ENCODE results near the gene CLDN12. TPM values are rescaled to one million over a fixed set of nuclear protein-coding genes. Genes with fewer than 3 reads are reported as not detected.
A peak's percentile ranks its signal among the peaks of the same experiment; 100 is the strongest.

Gene CLDN12
- total and polyA plus RNA-seq, 2 of the 13 experiments (the other 11 are each of a cell fraction or from before 2014, with no cell fraction given), result 44.1 to 114 TPM

DNA sequence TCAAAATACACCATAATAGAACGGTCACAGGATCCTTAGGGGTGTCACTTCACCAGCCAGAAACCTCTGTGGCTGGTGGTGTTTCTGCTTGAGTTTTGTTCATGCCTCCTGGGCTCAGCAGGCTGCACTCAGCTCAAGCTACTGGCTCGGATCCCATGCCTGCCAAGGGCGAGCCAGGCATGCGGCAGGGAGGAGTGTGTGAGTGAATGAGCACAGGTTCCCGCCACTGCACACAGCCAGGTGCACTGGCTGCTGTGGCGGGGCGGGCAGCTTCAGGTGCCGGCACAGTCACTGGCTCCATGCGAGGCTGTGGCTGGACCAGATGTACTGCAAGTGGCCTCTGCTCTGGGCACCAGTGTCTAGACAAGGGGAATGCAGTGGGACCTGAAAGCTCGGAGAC lies 29.5 kb downstream of the CLDN12 start (continued):
- TF ChIP-seq SMC3 (IDR thresholded peaks at IDR 0.05; ENCODE audit: low read length) (no peak), ZSCAN29 (CRISPR knock-in tag; conservative IDR thresholded peaks at IDR 0.05) (no peak), TOE1 (CRISPR knock-in tag; IDR thresholded peaks at IDR 0.05) (no peak), CREM (IDR thresholded peaks at IDR 0.05) (no peak), CREM (CRISPR knock-in tag; IDR thresholded peaks at IDR 0.05) (no peak)

DNA sequence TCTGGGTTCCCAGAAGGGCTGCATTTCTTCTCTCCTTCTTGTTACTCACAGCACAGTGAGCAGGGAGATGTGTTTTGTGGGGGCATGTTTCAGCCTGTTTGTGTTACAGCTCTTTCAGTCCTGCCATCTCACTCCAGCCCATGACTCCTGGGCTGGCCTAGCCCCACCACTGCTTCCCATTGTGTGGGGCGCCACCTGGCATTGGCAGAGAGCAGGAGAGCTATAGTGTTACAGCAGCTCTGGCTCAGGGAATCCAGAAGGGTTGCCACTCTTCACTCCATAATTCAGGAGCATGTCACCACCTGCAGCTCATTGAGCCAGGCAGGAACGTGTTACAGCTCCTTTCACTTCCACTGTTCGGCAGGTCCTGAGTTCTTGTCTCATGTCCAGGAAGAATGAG lies 30.0 kb downstream of the CLDN12 start:
- H3K9me3 ChIP-seq (ENCODE audit: low read length), result no peaks in the 10 kb centered on the region
- in situ Hi-C loops (cut with HindIII; ENCODE audit: extremely low pct_ligation_motif_present, low pct_unique_long_range_greater_than_20kb) (no loop called here), intact Hi-C loops (cut with micrococcal nuclease; ENCODE audit: unreplicated experiment) (no loop called here)
- ATAC-seq (peak; percentile 81), DNase-seq (ENCODE audit: low spot score) (no peak), FAIRE-seq (no peak)
- no peak overlapping the region for H3K4me2 ChIP-seq (ENCODE audit: low read depth, low read length)
- no peak overlapping the region for H2AFZ ChIP-seq (ENCODE audit: low read length)
- H3K36me3 ChIP-seq (replicated peaks in 1 of 2; ENCODE audit: control insufficient read depth in 1 of 2, insufficient read depth in 2 of 2, low read length in 2 of 2), result no peaks in the 10 kb centered on the region
- H3K4me3 ChIP-seq (replicated peaks in 1 of 3; ENCODE audit: insufficient read depth in 1 of 3, low read depth in 2 of 3, low read length in 3 of 3), result no peak overlapping the region
- 45% methylated on average over 3 of the region's 3 CpGs for WGBS (ENCODE audit: low lambda C conversion rate)
- TF ChIP-seq MAFG (CRISPR knock-in tag; IDR thresholded peaks at IDR 0.05), result no peak
- no peak for TF ChIP-seq ZNF12 (CRISPR knock-in tag; IDR thresholded peaks at IDR 0.05)
- TF ChIP-seq, protein P1, sequence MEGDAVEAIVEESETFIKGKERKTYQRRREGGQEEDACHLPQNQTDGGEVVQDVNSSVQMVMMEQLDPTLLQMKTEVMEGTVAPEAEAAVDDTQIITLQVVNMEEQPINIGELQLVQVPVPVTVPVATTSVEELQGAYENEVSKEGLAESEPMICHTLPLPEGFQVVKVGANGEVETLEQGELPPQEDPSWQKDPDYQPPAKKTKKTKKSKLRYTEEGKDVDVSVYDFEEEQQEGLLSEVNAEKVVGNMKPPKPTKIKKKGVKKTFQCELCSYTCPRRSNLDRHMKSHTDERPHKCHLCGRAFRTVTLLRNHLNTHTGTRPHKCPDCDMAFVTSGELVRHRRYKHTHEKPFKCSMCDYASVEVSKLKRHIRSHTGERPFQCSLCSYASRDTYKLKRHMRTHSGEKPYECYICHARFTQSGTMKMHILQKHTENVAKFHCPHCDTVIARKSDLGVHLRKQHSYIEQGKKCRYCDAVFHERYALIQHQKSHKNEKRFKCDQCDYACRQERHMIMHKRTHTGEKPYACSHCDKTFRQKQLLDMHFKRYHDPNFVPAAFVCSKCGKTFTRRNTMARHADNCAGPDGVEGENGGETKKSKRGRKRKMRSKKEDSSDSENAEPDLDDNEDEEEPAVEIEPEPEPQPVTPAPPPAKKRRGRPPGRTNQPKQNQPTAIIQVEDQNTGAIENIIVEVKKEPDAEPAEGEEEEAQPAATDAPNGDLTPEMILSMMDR (CRISPR knock-in tag; IDR thresholded peaks at IDR 0.05), result peak; percentile 30
- no peaks in the 10 kb centered on the region for H3K79me2 ChIP-seq (ENCODE audit: insufficient read depth, low read length)
- no peak overlapping the region for H3K27ac ChIP-seq (ENCODE audit: extremely low read length, insufficient read depth, low read length)
- H3K9ac ChIP-seq (ENCODE audit: insufficient read depth, low read depth, low read length), result no peak overlapping the region
- H3K4me1 ChIP-seq (ENCODE audit: insufficient read depth, low read length), result no peaks in the 10 kb centered on the region
- H4K20me1 ChIP-seq (ENCODE audit: insufficient read depth, low read length), result no peaks in the 10 kb centered on the region
- 0 out of 5 replicates have a peak, but pooled peaks cover 0 to 1% of the 10 kb centered on the region in 2 experiments for H3K27me3 ChIP-seq (ENCODE audit: control insufficient read depth in 1 of 2, insufficient read depth in 2 of 2, low read length in 2 of 2)
- ChIA-PET CTCF (ENCODE audit: low intra/inter-chr PET ratio, low total read pairs) (no interaction called here), POLR2A (no interaction called here)
- BruUV-seq (replicated peaks), result no TSS peak

All from HepG2 (cell line).